Measurements from ENCODE around the gene ERAL1.
"Not testable (repeated sequence)": the region's sequence is repeated elsewhere in the genome, so short reads cannot be mapped to it uniquely, and the experiment has no call there.

The ERAL1 gene

DNA sequence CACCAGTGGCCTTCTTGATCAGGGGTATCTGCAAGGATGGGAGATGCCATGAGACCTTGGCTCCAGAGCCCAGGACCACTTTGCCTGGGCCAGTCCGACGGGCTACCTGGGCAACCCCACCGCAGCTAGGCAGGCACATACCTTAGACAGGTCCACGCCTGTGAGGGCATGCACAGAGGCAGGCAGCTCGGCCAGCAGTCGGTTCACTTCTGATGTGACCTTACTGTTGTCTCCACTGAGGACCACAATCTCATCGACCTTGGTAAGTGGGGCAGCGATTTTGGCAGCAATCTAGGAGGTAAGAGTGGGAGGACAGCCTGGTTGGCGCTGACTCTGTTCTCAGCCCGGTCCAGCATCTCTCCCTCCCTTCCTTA lies 25.7 kb downstream of the ERAL1 start:
- no peak for DNase-seq

DNA sequence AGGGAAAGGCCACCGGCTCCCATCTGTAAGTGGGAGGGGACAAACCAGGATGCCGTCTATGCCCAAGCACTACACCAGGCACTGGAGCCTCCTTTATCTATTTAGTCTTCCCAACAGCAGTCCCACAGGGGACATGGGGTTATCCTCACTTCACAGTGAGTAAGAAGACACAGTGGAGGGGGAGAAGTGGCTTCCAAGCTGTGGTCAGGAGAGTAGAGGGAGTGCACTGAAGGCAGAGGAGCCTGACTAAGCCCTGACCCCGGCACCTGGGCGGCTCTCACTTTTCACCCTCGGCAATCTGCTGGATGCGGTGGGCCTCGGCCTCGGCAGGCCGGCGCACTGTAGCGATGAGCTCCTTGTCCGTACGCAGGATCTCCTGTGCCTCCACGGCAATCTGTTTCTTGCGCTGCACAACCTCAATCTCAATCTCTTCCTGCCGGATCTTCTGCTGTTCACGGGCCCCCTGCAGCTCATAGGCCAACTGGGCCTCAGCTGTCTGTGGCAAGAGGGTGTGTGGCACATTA lies 26.8 kb downstream of the ERAL1 start:
- no peak for DNase-seq

DNA sequence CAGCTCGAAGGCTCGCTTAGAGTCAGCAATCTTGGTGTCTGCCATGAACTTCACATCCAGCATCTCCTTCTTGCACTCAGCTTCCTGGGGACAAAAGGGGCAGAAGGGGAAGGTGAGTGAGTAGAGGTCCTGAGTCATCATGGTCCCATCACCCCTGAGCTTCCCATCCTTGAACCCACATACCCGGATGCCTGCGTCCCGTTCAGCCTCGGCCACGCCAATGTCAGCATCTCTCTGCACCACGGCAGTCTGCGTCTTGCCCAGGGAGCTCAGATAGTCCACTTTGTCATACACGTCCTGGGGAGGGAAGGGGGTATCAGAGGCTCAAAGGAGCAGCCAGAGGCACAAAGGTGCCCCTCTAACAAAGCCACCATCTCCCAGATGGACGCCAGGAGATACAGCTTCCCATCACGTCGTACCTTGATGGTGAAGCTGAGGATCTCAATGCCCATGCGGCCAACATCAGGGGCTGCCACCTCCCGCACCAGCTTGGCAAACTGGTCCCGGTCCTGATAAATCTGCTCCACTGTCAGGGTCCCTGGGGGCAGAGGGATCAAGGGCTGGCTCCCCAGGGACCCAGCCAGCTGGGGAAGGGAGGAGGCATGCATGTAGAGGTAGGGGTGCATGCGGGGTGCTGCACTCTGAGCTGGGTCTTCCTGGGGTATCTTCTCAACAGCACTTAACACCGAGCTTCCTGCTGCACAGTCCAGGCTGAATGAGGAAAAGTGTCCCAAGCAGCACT lies 27.5 kb downstream of the ERAL1 start:
- no peak for DNase-seq

DNA sequence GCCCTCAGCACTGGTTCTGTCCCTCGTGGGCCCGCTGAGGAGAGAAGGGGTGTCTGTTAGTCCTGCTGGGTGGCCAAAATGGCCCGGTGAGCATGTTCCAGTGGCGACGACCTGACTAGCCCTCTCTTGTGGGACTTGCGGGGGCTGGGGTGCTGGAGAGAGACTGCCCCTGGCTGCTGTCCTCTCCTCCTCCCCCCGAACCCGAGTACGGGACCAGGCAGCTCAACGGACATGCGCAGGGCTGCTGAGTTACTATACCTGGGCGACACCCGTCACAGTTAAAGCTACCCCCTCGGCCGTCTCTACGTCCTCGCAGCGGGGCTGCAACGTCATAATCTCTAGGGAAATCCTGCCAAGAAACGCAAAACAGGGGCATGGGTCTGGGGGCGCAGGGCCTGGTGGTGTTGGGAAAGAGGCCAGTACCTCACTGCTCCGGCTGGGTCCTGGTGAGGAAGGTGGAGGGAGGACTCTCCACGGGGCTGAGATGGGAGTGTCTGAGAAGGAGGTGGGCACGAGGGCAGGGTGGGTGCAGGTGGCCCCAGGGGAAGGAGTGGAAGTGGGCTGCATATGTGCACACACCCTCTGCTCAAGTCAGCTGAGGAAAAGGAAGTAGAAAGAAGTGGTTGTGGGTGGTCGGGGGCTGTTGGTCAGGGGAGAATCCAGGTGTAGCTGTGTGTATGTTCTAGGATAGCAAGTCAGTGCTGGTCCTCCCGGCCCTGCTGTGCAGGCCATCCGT lies 29.3 kb downstream of the ERAL1 start:
- no peak for DNase-seq

DNA sequence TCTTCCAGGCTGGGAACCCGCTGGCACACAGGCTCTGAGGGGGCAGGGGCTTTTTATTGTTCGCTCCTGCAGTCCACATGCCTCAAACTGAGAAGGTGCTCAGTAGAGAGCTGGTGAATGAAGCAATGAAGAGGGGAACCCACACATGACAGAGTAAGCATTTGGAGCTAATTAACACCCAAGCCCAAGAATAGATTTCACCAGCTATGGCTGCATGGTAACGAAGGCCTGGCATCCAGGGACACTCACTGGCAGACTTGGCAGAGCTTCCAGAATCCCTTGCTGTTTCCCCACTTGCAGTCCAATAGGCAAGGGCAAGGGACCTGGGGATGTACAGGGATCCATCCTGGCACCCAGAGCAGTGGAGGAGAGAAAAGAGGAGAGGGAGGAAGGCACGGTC lies 30.5 kb downstream of the ERAL1 start:
- DNase-seq, result no peak

- DNase-seq, result no peak
These were observed 31.1 kb downstream of the ERAL1 start for GRCh38 chr17:28885951-28886350.

DNA sequence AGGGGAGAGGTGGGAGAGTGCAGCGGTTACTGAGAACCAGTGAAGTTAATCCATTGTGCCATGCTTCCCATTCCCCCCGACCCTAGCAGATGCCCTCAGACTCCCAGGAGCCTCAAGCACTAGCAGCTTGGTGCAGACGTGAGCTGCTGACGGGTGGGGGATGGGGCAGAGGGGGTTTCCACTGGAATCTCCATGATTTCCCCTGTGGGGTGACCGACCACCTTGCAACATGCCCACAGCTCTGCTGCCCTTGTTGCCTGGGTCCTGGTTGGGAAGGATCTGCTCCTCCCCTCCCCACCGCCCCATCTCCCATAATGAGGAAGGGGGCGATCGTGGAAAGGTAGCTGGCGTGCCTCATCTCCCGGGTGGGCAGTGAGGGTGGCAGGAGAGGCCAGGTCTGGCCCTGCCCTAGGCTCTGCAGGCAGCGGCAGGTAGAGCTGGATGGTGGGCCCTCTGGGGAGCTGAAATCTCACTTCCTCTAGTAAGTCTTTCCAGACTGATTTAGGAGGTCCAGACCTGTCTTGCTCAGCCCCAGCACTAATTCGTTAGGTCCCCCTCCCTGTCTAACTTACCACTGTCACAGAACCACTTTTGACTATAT lies 33.2 kb downstream of the ERAL1 start:
- no peak for DNase-seq

DNA sequence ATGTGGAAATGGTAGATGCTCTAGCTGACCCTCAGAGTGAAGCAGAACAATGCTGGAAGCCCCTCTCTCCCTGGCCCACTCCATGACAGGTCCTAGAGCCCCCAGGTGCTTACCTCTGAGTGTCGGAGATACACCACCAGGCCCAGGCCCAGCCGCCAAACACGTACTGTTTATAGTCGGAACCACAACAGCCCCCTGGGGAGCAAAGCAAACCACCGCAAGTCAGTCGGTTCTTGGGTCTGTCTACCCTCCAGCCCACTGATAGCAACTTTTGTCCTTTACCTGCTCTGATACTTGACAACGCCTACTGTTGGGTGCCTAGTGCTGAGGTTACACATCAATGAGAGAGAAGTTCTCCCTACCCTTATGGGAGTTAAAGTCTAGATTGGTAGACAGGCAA lies 34.0 kb downstream of the ERAL1 start:
- DNase-seq, result no peak

GRCh38 chr17:28889996-28890395 lies 35.2 kb downstream of the ERAL1 start:
- no peak for DNase-seq

GRCh38 chr17:28891201-28891600 lies 36.4 kb downstream of the ERAL1 start:
- DNase-seq, result no peak

DNA sequence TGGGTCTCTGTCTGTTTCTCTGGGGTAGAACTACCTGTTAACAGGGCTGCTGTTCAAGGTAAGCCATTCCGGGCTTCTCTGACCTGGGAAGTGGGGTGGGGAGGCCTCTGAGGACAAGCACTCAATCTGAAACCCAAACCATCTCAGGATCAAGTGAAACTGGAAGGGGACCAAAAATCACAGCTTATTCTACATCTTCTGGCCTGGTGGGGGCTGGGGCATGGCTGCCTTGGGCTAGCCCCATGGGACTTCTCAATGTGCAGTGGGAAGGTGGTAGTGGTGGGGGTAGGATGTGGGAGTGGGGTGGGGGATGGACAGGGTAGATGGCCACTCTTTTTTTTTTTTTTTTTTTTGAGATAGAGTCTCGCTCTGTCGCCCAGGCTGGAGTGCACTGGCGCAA lies 37.2 kb downstream of the ERAL1 start:
- no peak for DNase-seq

- DNase-seq, result not testable (repeated sequence)
These were observed 38.7 kb downstream of the ERAL1 start for GRCh38 chr17:28893248-28894183.

GRCh38 chr17:28895794-28896447 lies 41.1 kb downstream of the ERAL1 start:
- DNase-seq, result no peak

DNA sequence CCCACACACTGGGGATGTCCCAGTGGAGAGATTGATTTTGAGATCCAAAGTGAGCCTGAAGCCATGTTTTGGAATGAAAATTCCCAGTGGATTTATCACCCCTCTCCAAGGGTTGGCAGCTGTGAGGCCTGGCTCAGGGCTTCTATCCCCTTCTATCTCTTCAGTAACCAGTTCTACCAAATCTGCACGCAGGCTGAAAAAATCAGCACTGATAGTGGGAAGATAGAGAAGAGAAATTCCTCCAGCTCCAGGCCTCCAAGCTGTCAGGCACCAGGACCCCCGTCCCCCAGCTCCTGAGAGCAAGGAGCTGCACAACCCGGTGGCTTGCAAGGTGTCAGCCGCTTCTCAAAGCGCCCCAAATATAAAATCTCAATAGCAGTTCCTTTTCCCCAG lies 41.7 kb downstream of the ERAL1 start:
- no peak for DNase-seq

- DNase-seq, result peak; percentile 64
These were observed 42.3 kb downstream of the ERAL1 start, which contains the start of gene FLOT2 for GRCh38 chr17:28896884-28897768. TSS of gene FLOT2 (minus strand) at chr17:28897733. CDS start at chr17:28897574, 159 bp downstream.

DNA sequence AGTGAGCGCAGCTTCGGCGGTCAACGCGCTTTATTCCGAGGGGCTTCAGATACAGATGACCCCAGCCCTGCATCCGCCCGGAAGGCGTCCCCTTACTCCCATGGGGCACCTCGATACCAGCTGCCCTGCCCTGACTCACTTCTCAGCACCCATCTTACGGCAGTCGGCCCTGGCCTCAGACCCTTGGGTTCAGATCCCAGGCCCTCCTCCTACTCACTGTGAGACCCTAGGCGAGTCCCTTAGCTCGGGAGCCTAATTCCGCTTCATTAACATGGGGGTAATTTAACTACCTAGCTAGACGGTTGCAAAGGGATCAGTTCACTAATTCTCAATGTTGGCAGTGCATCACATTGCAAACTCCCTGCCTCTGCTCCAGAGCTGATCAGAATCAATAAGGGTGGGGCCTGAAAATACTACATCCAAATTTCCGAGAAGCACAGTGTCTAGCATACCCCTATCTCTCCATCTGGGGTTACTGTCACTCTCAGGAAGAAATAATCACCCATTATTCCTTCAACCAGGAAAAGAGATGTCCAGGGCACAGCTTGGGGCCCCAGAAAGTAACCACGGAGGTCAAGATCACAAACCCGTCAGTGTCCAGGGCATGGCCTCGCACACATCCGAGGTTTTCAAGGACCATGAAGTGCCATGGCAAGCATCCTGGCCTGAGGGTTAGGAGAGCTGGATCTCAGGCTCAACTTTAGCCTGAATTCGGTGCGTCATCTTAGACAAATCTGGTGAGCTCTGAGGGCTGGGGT lies 43.1 kb downstream of the ERAL1 start:
- peak; percentile 32 for DNase-seq

GRCh38 chr17:28898527-28898955 lies 43.7 kb downstream of the ERAL1 start:
- no peak for DNase-seq

GRCh38 chr17:28899212-28899815 lies 44.5 kb downstream of the ERAL1 start:
- DNase-seq, result no peak

DNA sequence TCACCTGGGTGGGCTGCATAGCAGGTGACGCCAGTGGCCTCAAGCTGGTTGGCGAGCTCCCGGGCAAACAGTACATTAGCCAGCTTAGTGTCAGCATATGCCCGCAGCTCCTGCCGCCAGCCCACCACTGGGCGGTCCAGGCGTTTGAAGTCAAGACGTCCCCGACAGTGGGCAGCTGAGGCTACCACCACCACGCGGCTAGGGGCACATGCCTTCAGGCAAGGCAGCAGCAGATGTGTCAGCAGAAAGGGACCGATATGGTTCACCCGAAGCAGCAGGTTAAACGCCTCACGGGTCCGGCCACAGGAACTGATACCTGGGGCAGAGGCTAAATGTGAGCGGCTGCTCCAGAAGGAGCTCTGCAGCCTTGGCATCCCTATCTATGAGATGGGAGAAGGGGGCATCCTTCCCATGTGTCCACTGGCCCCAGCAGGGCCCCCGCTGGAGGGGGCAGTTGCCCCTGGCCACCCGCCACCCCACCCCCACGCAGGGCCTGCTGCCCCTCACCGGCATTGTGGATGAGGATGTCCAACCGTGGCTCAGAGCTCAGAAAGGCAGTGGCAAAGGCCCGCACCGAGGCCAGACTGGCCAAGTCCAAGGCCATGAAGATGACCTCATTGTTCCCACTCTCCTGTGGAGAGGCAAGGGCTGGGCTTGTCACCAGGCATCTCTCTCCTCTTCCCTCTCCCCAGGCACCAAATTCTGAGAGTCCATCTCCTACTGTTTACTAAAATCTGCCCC lies 46.3 kb downstream of the ERAL1 start:
- DNase-seq, result no peak
